Measurements from ENCODE around the gene THSD4. TPM values are rescaled to one million over a fixed set of nuclear protein-coding genes. Genes with fewer than 3 reads are reported as not detected.

THSD4 gene
- total and polyA plus RNA-seq, 9 of the 15 experiments (the other 6 are each of a cell fraction or from before 2014, with no cell fraction given): 0.04 TPM; not detected in 5

DNA sequence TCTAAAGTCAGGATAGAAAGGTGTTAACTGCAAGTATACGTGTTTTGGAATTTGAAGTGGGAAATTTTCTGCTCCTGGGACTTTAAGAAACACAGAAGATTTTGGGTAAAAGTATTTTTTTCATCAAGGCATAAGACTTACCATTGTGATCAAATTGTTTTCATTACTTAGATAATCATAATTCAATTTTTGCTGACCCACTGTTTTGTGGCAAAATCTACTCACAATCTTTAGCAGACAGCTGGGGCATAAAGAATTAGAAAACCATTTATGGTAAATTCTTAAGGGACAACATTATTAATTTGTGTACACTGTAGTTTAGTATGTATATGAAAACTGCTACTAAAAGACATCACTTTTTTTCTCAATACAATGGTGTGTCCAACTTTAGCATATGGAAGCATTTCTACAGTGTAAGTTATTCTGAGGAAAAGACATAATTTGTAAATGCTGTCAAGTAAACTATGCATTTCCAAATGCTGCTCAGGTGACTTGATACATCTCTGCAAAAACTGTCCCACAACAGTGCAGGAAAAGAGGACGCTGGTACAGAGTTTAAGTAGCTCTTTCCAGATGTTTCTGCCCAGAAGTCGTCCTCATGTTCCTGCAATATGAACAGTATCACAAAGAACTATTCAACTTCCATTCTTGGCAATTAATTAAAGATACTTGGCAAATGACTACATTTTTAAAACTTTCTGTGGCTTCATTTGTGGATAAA is 52.3 kb downstream of the THSD4 start:
- TF ChIP-seq, protein P1, sequence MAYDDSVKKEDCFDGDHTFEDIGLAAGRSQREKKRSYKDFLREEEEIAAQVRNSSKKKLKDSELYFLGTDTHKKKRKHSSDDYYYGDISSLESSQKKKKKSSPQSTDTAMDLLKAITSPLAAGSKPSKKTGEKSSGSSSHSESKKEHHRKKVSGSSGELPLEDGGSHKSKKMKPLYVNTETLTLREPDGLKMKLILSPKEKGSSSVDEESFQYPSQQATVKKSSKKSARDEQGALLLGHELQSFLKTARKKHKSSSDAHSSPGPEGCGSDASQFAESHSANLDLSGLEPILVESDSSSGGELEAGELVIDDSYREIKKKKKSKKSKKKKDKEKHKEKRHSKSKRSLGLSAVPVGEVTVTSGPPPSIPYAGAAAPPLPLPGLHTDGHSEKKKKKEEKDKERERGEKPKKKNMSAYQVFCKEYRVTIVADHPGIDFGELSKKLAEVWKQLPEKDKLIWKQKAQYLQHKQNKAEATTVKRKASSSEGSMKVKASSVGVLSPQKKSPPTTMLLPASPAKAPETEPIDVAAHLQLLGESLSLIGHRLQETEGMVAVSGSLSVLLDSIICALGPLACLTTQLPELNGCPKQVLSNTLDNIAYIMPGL (CRISPR knock-in tag; IDR thresholded peaks at IDR 0.05): no peak
- 0 out of 2 replicates have a peak, but pooled peaks have one; percentile 15 for TF ChIP-seq ZNF316 (IDR thresholded peaks at IDR 0.05)
- no peak for FAIRE-seq
- 0% methylated on average over 3 of the region's 3 CpGs for WGBS (ENCODE audit: insufficient coverage, low coverage, missing lambda C conversion rate)
- Histone ChIP-seq H3K36me3 (ENCODE audit: control insufficient read depth, insufficient read depth, low read length) (no peaks in the 10 kb centered on the region), H3K9me1 (ENCODE audit: control insufficient read depth, insufficient read depth, low read length) (no peaks in the 10 kb centered on the region), H3K9ac (ENCODE audit: insufficient read depth in 1 of 2, low read depth in 2 of 2, low read length in 2 of 2) (no peak overlapping the region), H3K4me3 (no peak overlapping the region), H2AFZ (ENCODE audit: low read depth, low read length) (no peak overlapping the region), H3K27me3 (ENCODE audit: control insufficient read depth in 2 of 2, insufficient read depth in 2 of 2, low read length in 2 of 2) (no peaks in the 10 kb centered on the region), H3K4me1 (replicated peaks in 1 of 2; ENCODE audit: control insufficient read depth in 2 of 2, insufficient read depth in 2 of 2, low read length in 2 of 2) (no peaks in the 10 kb centered on the region), H3K9me3 (replicated peaks; ENCODE audit: control insufficient read depth, insufficient read depth, low read depth, low read length) (no peaks in the 10 kb centered on the region), H3K79me2 (ENCODE audit: control insufficient read depth, insufficient read depth, low read length) (no peaks in the 10 kb centered on the region), H4K20me1 (replicated peaks; ENCODE audit: control insufficient read depth, insufficient read depth, low read length) (no peaks in the 10 kb centered on the region), H3K4me2 (ENCODE audit: insufficient read depth, low read length) (no peak overlapping the region), H3K27ac (ENCODE audit: extremely low read depth, low read depth, low read length) (no peak overlapping the region)
- DNase-seq (ENCODE audit: extremely low read depth in 1 of 4, low spot score in 3 of 4): no peak
- intact Hi-C loops (cut with micrococcal nuclease) (no loop called here), in situ Hi-C loops (cut with MboI) (no loop called here)
- no TSS peak for BruUV-seq (replicated peaks)
- ATAC-seq: no peak
- CTCF ChIA-PET (ENCODE audit: low intra/inter-chr PET ratio): no interaction called here
- POLR2A ChIA-PET: no interaction called here

DNA sequence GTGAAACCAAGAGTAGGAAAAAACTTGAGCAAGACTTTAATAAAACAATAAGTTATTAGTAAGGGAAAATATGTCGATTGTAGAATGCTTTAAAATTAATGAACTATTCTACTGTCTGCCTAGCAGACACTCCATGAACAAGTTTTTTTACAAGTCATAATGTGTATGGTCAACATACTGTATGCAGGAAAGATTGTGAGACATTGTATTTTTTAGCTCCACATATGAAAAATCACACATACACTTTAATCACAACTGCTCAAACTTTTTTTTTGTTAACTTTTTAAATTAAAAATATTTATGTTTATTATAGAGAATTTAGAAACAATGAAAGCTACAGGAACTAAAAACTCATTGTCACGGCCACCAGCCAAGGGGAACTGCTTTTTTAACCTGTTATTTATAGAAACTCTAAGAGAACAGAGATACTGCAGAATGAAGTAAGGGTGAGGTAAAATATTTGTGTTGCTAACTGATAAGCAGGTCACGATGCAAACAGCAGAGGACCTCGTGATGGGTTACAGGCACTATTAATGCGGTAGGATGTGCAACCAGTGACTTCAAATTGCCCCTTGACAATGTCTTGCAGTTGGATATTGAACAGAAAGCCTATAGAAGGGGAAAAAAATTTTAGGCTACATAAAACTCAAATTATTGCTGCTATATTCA is 53.0 kb downstream of the THSD4 start:
- DNase-seq (ENCODE audit: extremely low read depth in 1 of 4, low spot score in 3 of 4) (no peak), FAIRE-seq (no peak), ATAC-seq (no peak)
- H2AFZ ChIP-seq (ENCODE audit: low read depth, low read length): no peak overlapping the region
- no peaks in the 10 kb centered on the region for H3K36me3 ChIP-seq (ENCODE audit: control insufficient read depth, insufficient read depth, low read length)
- no peak overlapping the region for H3K4me3 ChIP-seq
- H3K4me1 ChIP-seq (replicated peaks in 1 of 2; ENCODE audit: control insufficient read depth in 2 of 2, insufficient read depth in 2 of 2, low read length in 2 of 2): no peaks in the 10 kb centered on the region
- in situ Hi-C loops (cut with MboI): no loop called here
- WGBS (ENCODE audit: insufficient coverage, low coverage, missing lambda C conversion rate): 0% methylated on average over 5 of the region's 5 CpGs
- no peaks in the 10 kb centered on the region for H3K9me1 ChIP-seq (ENCODE audit: control insufficient read depth, insufficient read depth, low read length)
- H3K27me3 ChIP-seq (ENCODE audit: control insufficient read depth in 2 of 2, insufficient read depth in 2 of 2, low read length in 2 of 2): no peaks in the 10 kb centered on the region
- no peak overlapping the region for H3K9ac ChIP-seq (ENCODE audit: insufficient read depth in 1 of 2, low read depth in 2 of 2, low read length in 2 of 2)
- no peaks in the 10 kb centered on the region for H3K79me2 ChIP-seq (ENCODE audit: control insufficient read depth, insufficient read depth, low read length)
- H3K9me3 ChIP-seq (replicated peaks; ENCODE audit: control insufficient read depth, insufficient read depth, low read depth, low read length): no peaks in the 10 kb centered on the region
- H4K20me1 ChIP-seq (replicated peaks; ENCODE audit: control insufficient read depth, insufficient read depth, low read length): no peaks in the 10 kb centered on the region
- intact Hi-C loops (cut with micrococcal nuclease): no loop called here
- no peak overlapping the region for H3K27ac ChIP-seq (ENCODE audit: extremely low read depth, low read depth, low read length)
- CTCF ChIA-PET (ENCODE audit: low intra/inter-chr PET ratio): no interaction called here
- no TSS peak for BruUV-seq (replicated peaks)
- no peak overlapping the region for H3K4me2 ChIP-seq (ENCODE audit: insufficient read depth, low read length)
- POLR2A ChIA-PET: no interaction called here
- no peak for TF ChIP-seq POLR2H (tag; IDR thresholded peaks at IDR 0.05; ENCODE audit: low read depth)
- no peak for TF ChIP-seq SP1 (CRISPR knock-in tag; IDR thresholded peaks at IDR 0.05)
- no peak for TF ChIP-seq WHSC1 (IDR thresholded peaks at IDR 0.05; ENCODE audit: low read length)
- TF ChIP-seq ARID1B (IDR thresholded peaks at IDR 0.05): no peak
- TF ChIP-seq, protein P2, sequence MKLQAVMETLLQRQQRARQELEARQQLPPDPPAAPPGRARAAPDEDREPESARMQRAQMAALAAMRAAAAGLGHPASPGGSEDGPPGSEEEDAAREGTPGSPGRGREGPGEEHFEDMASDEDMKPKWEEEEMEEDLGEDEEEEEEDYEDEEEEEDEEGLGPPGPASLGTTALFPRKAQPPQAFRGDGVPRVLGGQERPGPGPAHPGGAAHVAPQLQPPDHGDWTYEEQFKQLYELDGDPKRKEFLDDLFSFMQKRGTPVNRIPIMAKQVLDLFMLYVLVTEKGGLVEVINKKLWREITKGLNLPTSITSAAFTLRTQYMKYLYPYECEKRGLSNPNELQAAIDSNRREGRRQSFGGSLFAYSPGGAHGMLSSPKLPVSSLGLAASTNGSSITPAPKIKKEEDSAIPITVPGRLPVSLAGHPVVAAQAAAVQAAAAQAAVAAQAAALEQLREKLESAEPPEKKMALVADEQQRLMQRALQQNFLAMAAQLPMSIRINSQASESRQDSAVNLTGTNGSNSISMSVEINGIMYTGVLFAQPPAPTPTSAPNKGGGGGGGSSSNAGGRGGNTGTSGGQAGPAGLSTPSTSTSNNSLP (IDR thresholded peaks at IDR 0.05; ENCODE audit: borderline replicate concordance, low read depth, low read length): no peak
- TF ChIP-seq ZNF217 (CRISPR knock-in tag; IDR thresholded peaks at IDR 0.05): no peak
- TF ChIP-seq CXXC5 (CRISPR knock-in tag; IDR thresholded peaks at IDR 0.05): 0 out of 2 replicates have a peak, but pooled peaks have one; percentile 19
- TF ChIP-seq CHD4 (IDR thresholded peaks at IDR 0.05; ENCODE audit: insufficient read depth, insufficient replicate concordance, low read depth, low read length, poor library complexity, severe bottlenecking): no peak
